Uterus (tissue), 4 donors: ENCODE results near the gene CES3. TPM values are rescaled to one million over a fixed set of nuclear protein-coding genes. Genes with fewer than 3 reads are reported as not detected.
"Not testable (repeated sequence)": the region's sequence is repeated elsewhere in the genome, so short reads cannot be mapped to it uniquely, and the experiment has no call there.

Source experiments
- DNase-seq, 2 donors: peaks; one replicate each; pipeline ENCODE4 v3.0.0-alpha.2; 2019 to 2020
- H3K27ac ChIP-seq, 2 donors: fragments of 200-600 bp; sonication (generic); 1 replicate in 1 of 2; 2 replicates in 1 of 2; pipeline ENCODE4 v1.5.1; 2016 to 2018
- H3K27me3 ChIP-seq, 2 donors: fragments of 200-600 bp; sonication (generic); one replicate each; pipeline ENCODE4 v1.5.1; 2018 to 2019; ENCODE audit warnings: control low read depth in 1 of 2
- H3K36me3 ChIP-seq, 2 donors: fragments of 200-600 bp; sonication (generic); one replicate each; pipeline ENCODE4 v1.5.1; 2019; ENCODE audit warnings: control low read depth in 1 of 2
- H3K4me1 ChIP-seq, 2 donors: fragments of 200-600 bp; sonication (generic); one replicate each; pipeline ENCODE4 v1.5.1; 2018 to 2019; ENCODE audit warnings: control low read depth in 1 of 2
- H3K4me3 ChIP-seq, 2 donors: fragments of 200-600 bp; sonication (generic); 1 replicate in 1 of 2; 2 replicates in 1 of 2; pipeline ENCODE4 v1.5.1; 2018 to 2019; ENCODE audit warnings: mild to moderate bottlenecking in 1 of 2
- H3K9me3 ChIP-seq, 2 donors: fragments of 200-600 bp; sonication (generic); one replicate each; pipeline ENCODE4 v1.5.1; 2019; ENCODE audit warnings: control low read depth in 1 of 2
- CTCF ChIP-seq, 4 experiments: fragments of 200-600 bp in 2 of 4; fragments of 450-650 bp in 2 of 4; sonication (generic) in 2 of 4; IDR thresholded peaks; one replicate each; pipeline ENCODE4 v1.5.1; 2016 to 2019; ENCODE audit warnings: antibody characterized with exemption in 4 of 4, mild to moderate bottlenecking in 2 of 4, moderate library complexity in 1 of 4
- POLR2A ChIP-seq, 2 donors: fragments of 450-650 bp; IDR thresholded peaks; one replicate each; pipeline ENCODE4 v1.6.1; 2016; ENCODE audit warnings: antibody characterized with exemption in 2 of 2, mild to moderate bottlenecking in 1 of 2, moderate library complexity in 1 of 2
- intact Hi-C: fragments of 100-400 bp; cut with DNase I; formaldehyde crosslinking; loops from one replicate; pipeline ENCODE4 v1.15.1; 2023; ENCODE audit warnings: low total_unique reads
- total RNA-seq, 4 donors: library from RNA; depleted of rRNA in 3 of 4; stranded (reverse); fragments of >200 nt in 3 of 4; gene quantifications; one replicate each; pipeline versions ENCODE4 v1.1.0 to v1.2.4, GENCODE V29; 2014 to 2023
- donor health status: DM: yes; HTN: yes; CAD: no.

CES3 gene
- total RNA-seq, 4 donors from 2014 or later: 0.51 to 2.8 (median 0.86) TPM

GRCh38 chr16:66940236-66940635 is 20.8 kb upstream of the CES3 start:
- Histone ChIP-seq H3K9me3 (no peaks in the 10 kb centered on the region), H3K4me1 (peaks cover 0 to 15% of the 10 kb centered on the region in 2 donors), H3K4me3 (no peak overlapping the region), H3K27ac (no peak overlapping the region), H3K36me3 (no peaks in the 10 kb centered on the region), H3K27me3 (no peaks in the 10 kb centered on the region)
- intact Hi-C loops: no loop called here
- TF ChIP-seq POLR2A (IDR thresholded peaks at IDR 0.05) (no peak), CTCF (IDR thresholded peaks at IDR 0.05) (no peak)
- DNase-seq: no peak

DNA sequence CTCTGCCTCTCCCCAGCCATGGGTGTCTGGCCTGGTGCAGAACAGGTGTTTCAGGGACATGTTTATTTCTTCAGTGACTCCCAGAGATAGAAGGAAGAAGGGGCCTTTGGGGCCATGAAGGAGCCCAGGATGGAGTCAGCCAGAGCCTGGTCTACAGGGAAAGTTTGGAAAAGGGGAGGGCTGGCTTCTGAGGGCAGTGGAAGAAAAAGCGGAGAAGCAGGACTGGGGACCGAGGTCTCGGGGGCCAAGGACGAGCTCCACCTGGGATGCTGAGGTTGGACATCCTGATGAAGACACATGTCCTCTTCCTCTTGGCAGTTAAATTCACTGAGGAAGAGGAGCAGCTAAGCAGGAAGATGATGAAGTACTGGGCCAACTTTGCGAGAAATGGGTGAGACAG is 18.1 kb upstream of the CES3 start:
- no peak for DNase-seq
- Histone ChIP-seq H3K9me3 (no peaks in the 10 kb centered on the region), H3K27ac (no peak overlapping the region), H3K27me3 (no peaks in the 10 kb centered on the region), H3K4me1 (no peaks in the 10 kb centered on the region), H3K4me3 (no peak overlapping the region), H3K36me3 (no peaks in the 10 kb centered on the region)
- intact Hi-C loops: no loop called here
- TF ChIP-seq CTCF (IDR thresholded peaks at IDR 0.05) (no peak), POLR2A (IDR thresholded peaks at IDR 0.05) (no peak)

- DNase-seq: no peak
- intact Hi-C loops: no loop called here
- H3K36me3 ChIP-seq: no peaks in the 10 kb centered on the region
- no peak overlapping the region for H3K4me3 ChIP-seq
- no peak overlapping the region for H3K27ac ChIP-seq
- peaks cover 0 to 1% of the 10 kb centered on the region in 2 donors for H3K4me1 ChIP-seq
- H3K9me3 ChIP-seq: no peaks in the 10 kb centered on the region
- TF ChIP-seq CTCF (IDR thresholded peaks at IDR 0.05) (no peak), POLR2A (IDR thresholded peaks at IDR 0.05) (no peak)
- H3K27me3 ChIP-seq: no peaks in the 10 kb centered on the region
These were observed 17.5 kb upstream of the CES3 start for GRCh38 chr16:66943426-66944053.

GRCh38 chr16:66944054-66944441 is 17.0 kb upstream of the CES3 start:
- DNase-seq: no peak
- Histone ChIP-seq H3K9me3 (no peaks in the 10 kb centered on the region), H3K4me1 (peaks cover 0 to 6% of the 10 kb centered on the region in 2 donors), H3K4me3 (no peak overlapping the region), H3K27me3 (no peaks in the 10 kb centered on the region), H3K36me3 (no peaks in the 10 kb centered on the region), H3K27ac (no peak overlapping the region)
- TF ChIP-seq POLR2A (IDR thresholded peaks at IDR 0.05) (no peak), CTCF (IDR thresholded peaks at IDR 0.05) (no peak)
- intact Hi-C loops: no loop called here

- H3K27ac ChIP-seq, H3K4me1 ChIP-seq, intact Hi-C loops: not testable (repeated sequence)
These were observed 16.1 kb upstream of the CES3 start for GRCh38 chr16:66944971-66945370.

GRCh38 chr16:66945939-66946338 is 15.1 kb upstream of the CES3 start:
- no peak overlapping the region for H3K27ac ChIP-seq
- intact Hi-C loops: no loop called here
- H3K27me3 ChIP-seq: no peaks in the 10 kb centered on the region
- no peak for DNase-seq
- H3K4me1 ChIP-seq: peaks cover 0 to 7% of the 10 kb centered on the region in 2 donors
- no peaks in the 10 kb centered on the region for H3K36me3 ChIP-seq
- no peak for TF ChIP-seq CTCF (IDR thresholded peaks at IDR 0.05)
- no peak for TF ChIP-seq POLR2A (IDR thresholded peaks at IDR 0.05)
- no peaks in the 10 kb centered on the region for H3K9me3 ChIP-seq
- H3K4me3 ChIP-seq: no peak overlapping the region

More at GRCh38 chr16:66944971-66945370, 16.1 kb upstream of the CES3 start:
- H3K36me3 ChIP-seq, DNase-seq, H3K27me3 ChIP-seq, H3K9me3 ChIP-seq, H3K4me3 ChIP-seq: not testable (repeated sequence)
